CD4-positive, CD25-positive, alpha-beta regulatory T cell (primary cell): ENCODE data around the gene ZNF205. TPM values are rescaled to one million over a fixed set of nuclear protein-coding genes. Genes with fewer than 3 reads are reported as not detected.
"Not testable (repeated sequence)": the region's sequence is repeated elsewhere in the genome, so short reads cannot be mapped to it uniquely, and the experiment has no call there.

Source experiments
- ATAC-seq, 2 donors: fragments of 150-1000 bp; cut with Tn5 transposase; one replicate each; pipeline ENCODE4 v1.10.0; 2021; ENCODE audit warnings: low read depth in 2 of 2, moderate number of reproducible peaks in 2 of 2, moderate library complexity in 1 of 2
- DNase-seq, 3 donors: peaks; one replicate each; pipeline versions ENCODE4 v3.0.0 to v3.0.0-alpha.2; 2012 to 2022; ENCODE audit warnings: mixed read lengths in 1 of 3
- H3K27ac ChIP-seq: one replicate; pipeline ENCODE4 v1.7.0; 2013; ENCODE audit warnings: mild to moderate bottlenecking, low read length; ENCODE audit not compliant: insufficient read depth, poor library complexity, severe bottlenecking
- H3K27me3 ChIP-seq: one replicate; pipeline ENCODE4 v1.7.0; 2013; ENCODE audit warnings: low read length; ENCODE audit not compliant: control insufficient read depth, insufficient read depth
- H3K36me3 ChIP-seq: one replicate; pipeline ENCODE4 v1.7.0; 2013; ENCODE audit warnings: mild to moderate bottlenecking, low read length, moderate library complexity; ENCODE audit not compliant: control insufficient read depth, insufficient read depth
- H3K4me1 ChIP-seq: 2 replicates; pipeline ENCODE4 v1.7.0; 2013; ENCODE audit warnings: mild to moderate bottlenecking, low read length; ENCODE audit not compliant: insufficient read depth, control insufficient read depth, poor library complexity, severe bottlenecking
- H3K4me3 ChIP-seq: one replicate; pipeline ENCODE4 v1.7.0; 2013; ENCODE audit warnings: low read depth, mild to moderate bottlenecking, low read length, moderate library complexity
- H3K9me3 ChIP-seq, 2 experiments: 1 replicate in 1 of 2; 2 replicates in 1 of 2; pipeline ENCODE4 v1.7.0; 2013; ENCODE audit warnings: low read length in 2 of 2, mild to moderate bottlenecking in 1 of 2, moderate library complexity in 1 of 2; ENCODE audit not compliant: control insufficient read depth in 2 of 2
- H3K27ac Mint-ChIP-seq, 3 donors: one replicate each; pipeline ENCODE4 v1.8.0; 2020 to 2022; ENCODE audit warnings: mild to moderate bottlenecking in 3 of 3, mixed read lengths in 3 of 3, moderate library complexity in 2 of 3
- H3K27me3 Mint-ChIP-seq: one replicate; pipeline ENCODE4 v1.8.0; 2022; ENCODE audit warnings: mild to moderate bottlenecking, mixed read lengths
- H3K36me3 Mint-ChIP-seq: one replicate; pipeline ENCODE4 v1.8.0; 2020; ENCODE audit warnings: mixed read lengths
- H3K4me1 Mint-ChIP-seq, 4 donors: one replicate each; pipeline ENCODE4 v1.8.0; 2020 to 2022; ENCODE audit warnings: mixed read lengths in 4 of 4, mild to moderate bottlenecking in 1 of 4
- H3K4me3 Mint-ChIP-seq, 4 donors: one replicate each; pipeline ENCODE4 v1.8.0; 2020 to 2022; ENCODE audit warnings: mild to moderate bottlenecking in 4 of 4, mixed read lengths in 4 of 4, moderate library complexity in 3 of 4
- H3K9me3 Mint-ChIP-seq, 7 donors: one replicate each; pipeline ENCODE4 v1.8.0; 2020 to 2022; ENCODE audit warnings: mixed read lengths in 7 of 7, mild to moderate bottlenecking in 3 of 7, moderate library complexity in 2 of 7
- polyA plus RNA-seq, 4 donors: library from polyadenylated mRNA; unstranded; fragments of 300-500 nt; fragmentation: Illumina TruSeq; gene quantifications; one replicate each; pipeline ENCODE4 v1.2.3, GENCODE V29; 2021
- total RNA-seq: library from RNA; stranded (reverse); gene quantifications from one replicate; pipeline ENCODE4 v1.2.3, GENCODE V29; 2022

Gene ZNF205
- total and polyA plus RNA-seq, 5 donors from 2014 or later: not detected

- peaks cover 5 to 79% (median 48%) of the 10 kb centered on the region in 4 donors for H3K4me1 Mint-ChIP-seq
- H3K4me3 ChIP-seq, H3K9me3 ChIP-seq, H3K9me3 Mint-ChIP-seq, ATAC-seq, H3K27me3 Mint-ChIP-seq, DNase-seq, H3K27me3 ChIP-seq: not testable (repeated sequence)
- H3K36me3 Mint-ChIP-seq: peaks cover 35% of the 10 kb centered on the region
- Histone ChIP-seq H3K4me1 (peaks cover 90% of the 10 kb centered on the region), H3K27ac (peak overlapping the region; percentile 55), H3K36me3 (peaks cover 26% of the 10 kb centered on the region)
- peak overlapping the region; percentile 62 to 100 (median 76) for H3K4me3 Mint-ChIP-seq
- H3K27ac Mint-ChIP-seq: peak overlapping the region; percentile 70 to 98 (median 83)
Observed at GRCh38 chr16:3069146-3069545, 43.2 kb upstream of the ZNF205 start.

GRCh38 chr16:3070608-3071111 lies 41.7 kb upstream of the ZNF205 start:
- H3K36me3 Mint-ChIP-seq: peaks cover 31% of the 10 kb centered on the region
- H3K27ac Mint-ChIP-seq: peak overlapping the region; percentile 70 to 98 (median 83)
- peaks cover 0 to 2% (median 0%) of the 10 kb centered on the region in 7 donors for H3K9me3 Mint-ChIP-seq
- Histone ChIP-seq H3K9me3 (no peaks in the 10 kb centered on the region), H3K27me3 (no peaks in the 10 kb centered on the region), H3K27ac (peak overlapping the region; percentile 45), H3K4me1 (peaks cover 90% of the 10 kb centered on the region), H3K4me3 (no peak overlapping the region), H3K36me3 (peaks cover 26% of the 10 kb centered on the region)
- peaks cover 9 to 79% (median 54%) of the 10 kb centered on the region in 4 donors for H3K4me1 Mint-ChIP-seq
- peaks cover 8% of the 10 kb centered on the region for H3K27me3 Mint-ChIP-seq
- DNase-seq: peak in 1 of 3 donors; percentile 59
- peak overlapping the region; percentile 65 to 100 (median 82) for H3K4me3 Mint-ChIP-seq
- no peak for ATAC-seq

- ATAC-seq (no peak), DNase-seq (peak in 1 of 3 donors; percentile 51)
- H3K4me3 Mint-ChIP-seq: peak overlapping the region; percentile 27 to 100 (median 66)
- peaks cover 0 to 2% (median 0%) of the 10 kb centered on the region in 7 donors for H3K9me3 Mint-ChIP-seq
- peaks cover 9 to 88% (median 59%) of the 10 kb centered on the region in 4 donors for H3K4me1 Mint-ChIP-seq
- Histone ChIP-seq H3K27ac (peak overlapping the region; percentile 45), H3K36me3 (peaks cover 26% of the 10 kb centered on the region), H3K9me3 (no peaks in the 10 kb centered on the region), H3K4me3 (peak overlapping the region; percentile 34), H3K4me1 (peaks cover 91% of the 10 kb centered on the region), H3K27me3 (no peaks in the 10 kb centered on the region)
- H3K27me3 Mint-ChIP-seq: peaks cover 8% of the 10 kb centered on the region
- peak overlapping the region; percentile 83 to 98 (median 92) for H3K27ac Mint-ChIP-seq
- peaks cover 28% of the 10 kb centered on the region for H3K36me3 Mint-ChIP-seq
Observed at GRCh38 chr16:3071655-3072054, 40.7 kb upstream of the ZNF205 start.

GRCh38 chr16:3072148-3072547 lies 40.2 kb upstream of the ZNF205 start:
- ATAC-seq, H3K27me3 Mint-ChIP-seq, H3K9me3 ChIP-seq, H3K27me3 ChIP-seq, H3K4me3 ChIP-seq, H3K9me3 Mint-ChIP-seq: not testable (repeated sequence)
- peak overlapping the region in 3 of 4 donors; percentile 33 to 78 (median 55) for H3K4me3 Mint-ChIP-seq
- DNase-seq: peak in 1 of 3 donors; percentile 77
- H3K27ac Mint-ChIP-seq: peak overlapping the region; percentile 83 to 98 (median 92)
- peaks cover 93% of the 10 kb centered on the region for H3K4me1 ChIP-seq
- peaks cover 26% of the 10 kb centered on the region for H3K36me3 ChIP-seq
- H3K27ac ChIP-seq: peak overlapping the region; percentile 41
- H3K4me1 Mint-ChIP-seq: peaks cover 9 to 92% (median 63%) of the 10 kb centered on the region in 4 donors
- H3K36me3 Mint-ChIP-seq: peaks cover 27% of the 10 kb centered on the region

GRCh38 chr16:3072576-3073263 lies 39.7 kb upstream of the ZNF205 start:
- Mint-ChIP-seq H3K27ac (peak overlapping the region; percentile 94 to 99 (median 99)), H3K36me3 (peaks cover 24% of the 10 kb centered on the region), H3K4me3 (peak overlapping the region; percentile 70 to 90 (median 80)), H3K4me1 (peaks cover 10 to 94% (median 65%) of the 10 kb centered on the region in 4 donors)
- H3K4me3 ChIP-seq, H3K27me3 Mint-ChIP-seq, ATAC-seq, H3K9me3 Mint-ChIP-seq, H3K27me3 ChIP-seq, H3K9me3 ChIP-seq: not testable (repeated sequence)
- Histone ChIP-seq H3K36me3 (peaks cover 22% of the 10 kb centered on the region), H3K27ac (peak overlapping the region; percentile 53), H3K4me1 (peaks cover 93% of the 10 kb centered on the region)
- DNase-seq: peak in 2 of 3 donors; percentile 50 to 78

- peaks cover 13 to 95% (median 69%) of the 10 kb centered on the region in 4 donors for H3K4me1 Mint-ChIP-seq
- peak overlapping the region; percentile 75 to 90 (median 84) for H3K4me3 Mint-ChIP-seq
- H3K4me1 ChIP-seq: peaks cover 93% of the 10 kb centered on the region
- no peaks in the 10 kb centered on the region for H3K27me3 ChIP-seq
- H3K9me3 ChIP-seq: no peaks in the 10 kb centered on the region
- H3K27ac ChIP-seq: peak overlapping the region; percentile 53
- peak overlapping the region; percentile 94 to 99 (median 99) for H3K27ac Mint-ChIP-seq
- H3K9me3 Mint-ChIP-seq: peaks cover 0 to 2% (median 0%) of the 10 kb centered on the region in 7 donors
- peak overlapping the region; percentile 69 for H3K4me3 ChIP-seq
- peaks cover 15% of the 10 kb centered on the region for H3K36me3 ChIP-seq
- H3K27me3 Mint-ChIP-seq: peaks cover 8% of the 10 kb centered on the region
- no peak for ATAC-seq
- peaks cover 24% of the 10 kb centered on the region for H3K36me3 Mint-ChIP-seq
- peak in 1 of 3 donors; percentile 43 for DNase-seq
Observed at GRCh38 chr16:3073448-3073847, 38.9 kb upstream of the ZNF205 start.

- peaks cover 88% of the 10 kb centered on the region for H3K4me1 ChIP-seq
- peaks cover 13 to 94% (median 72%) of the 10 kb centered on the region in 4 donors for H3K4me1 Mint-ChIP-seq
- peaks cover under 1% of the 10 kb centered on the region for H3K36me3 ChIP-seq
- no peaks in the 10 kb centered on the region for H3K9me3 ChIP-seq
- peak; percentile 91 to 93 for ATAC-seq
- peak overlapping the region; percentile 75 to 93 (median 88) for H3K4me3 Mint-ChIP-seq
- H3K27ac Mint-ChIP-seq: peak overlapping the region; percentile 94 to 99 (median 99)
- peak overlapping the region; percentile 86 for H3K27ac ChIP-seq
- H3K27me3 ChIP-seq: no peaks in the 10 kb centered on the region
- H3K9me3 Mint-ChIP-seq: peaks cover 0 to 2% (median 0%) of the 10 kb centered on the region in 7 donors
- peaks cover 20% of the 10 kb centered on the region for H3K36me3 Mint-ChIP-seq
- peak overlapping the region; percentile 73 for H3K4me3 ChIP-seq
- peaks cover 8% of the 10 kb centered on the region for H3K27me3 Mint-ChIP-seq
- DNase-seq: peak; percentile 73 to 99 (median 91)
Observed at GRCh38 chr16:3074860-3075522, 37.4 kb upstream of the ZNF205 start.
